ENCODE data around the gene SRSF7.

DNA sequence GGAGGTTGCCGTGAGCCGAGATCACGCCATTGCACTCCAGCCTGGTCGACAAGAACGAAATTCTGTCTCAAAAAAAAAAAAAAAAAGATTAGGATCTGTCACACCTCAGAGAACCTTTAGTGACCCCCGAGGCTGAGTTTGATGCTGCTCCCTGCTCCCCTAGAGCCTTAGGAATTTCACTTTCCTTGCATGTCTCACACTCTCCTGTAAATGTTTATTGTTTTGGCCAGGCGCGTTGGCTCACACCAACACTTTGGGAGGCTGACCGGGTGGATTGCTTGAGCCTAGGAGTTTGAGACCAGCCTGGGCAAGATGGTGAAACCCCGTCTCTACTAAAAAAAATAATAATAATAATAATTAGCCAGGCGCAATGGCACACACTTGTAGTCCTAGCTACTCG lies 31.5 kb downstream of the SRSF7 start:
- TF ChIP-seq, protein P1, sequence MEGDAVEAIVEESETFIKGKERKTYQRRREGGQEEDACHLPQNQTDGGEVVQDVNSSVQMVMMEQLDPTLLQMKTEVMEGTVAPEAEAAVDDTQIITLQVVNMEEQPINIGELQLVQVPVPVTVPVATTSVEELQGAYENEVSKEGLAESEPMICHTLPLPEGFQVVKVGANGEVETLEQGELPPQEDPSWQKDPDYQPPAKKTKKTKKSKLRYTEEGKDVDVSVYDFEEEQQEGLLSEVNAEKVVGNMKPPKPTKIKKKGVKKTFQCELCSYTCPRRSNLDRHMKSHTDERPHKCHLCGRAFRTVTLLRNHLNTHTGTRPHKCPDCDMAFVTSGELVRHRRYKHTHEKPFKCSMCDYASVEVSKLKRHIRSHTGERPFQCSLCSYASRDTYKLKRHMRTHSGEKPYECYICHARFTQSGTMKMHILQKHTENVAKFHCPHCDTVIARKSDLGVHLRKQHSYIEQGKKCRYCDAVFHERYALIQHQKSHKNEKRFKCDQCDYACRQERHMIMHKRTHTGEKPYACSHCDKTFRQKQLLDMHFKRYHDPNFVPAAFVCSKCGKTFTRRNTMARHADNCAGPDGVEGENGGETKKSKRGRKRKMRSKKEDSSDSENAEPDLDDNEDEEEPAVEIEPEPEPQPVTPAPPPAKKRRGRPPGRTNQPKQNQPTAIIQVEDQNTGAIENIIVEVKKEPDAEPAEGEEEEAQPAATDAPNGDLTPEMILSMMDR (IDR thresholded peaks at IDR 0.05; ENCODE audit: low read depth, low read length, poor library complexity, severe bottlenecking) = no peak
- no peak for TF ChIP-seq EZH2phosphoT487 (IDR thresholded peaks at IDR 0.05; ENCODE audit: borderline replicate concordance, low read length)

Data from DOHH2 (cell line).